Measurements from ENCODE around the gene MAP1B. TPM values are rescaled to one million over a fixed set of nuclear protein-coding genes. Genes with fewer than 3 reads are reported as not detected.

MAP1B gene
- total and polyA plus RNA-seq, 2 of the 4 experiments (the other 2 are of a cell fraction): 41.1 to 183 TPM

DNA sequence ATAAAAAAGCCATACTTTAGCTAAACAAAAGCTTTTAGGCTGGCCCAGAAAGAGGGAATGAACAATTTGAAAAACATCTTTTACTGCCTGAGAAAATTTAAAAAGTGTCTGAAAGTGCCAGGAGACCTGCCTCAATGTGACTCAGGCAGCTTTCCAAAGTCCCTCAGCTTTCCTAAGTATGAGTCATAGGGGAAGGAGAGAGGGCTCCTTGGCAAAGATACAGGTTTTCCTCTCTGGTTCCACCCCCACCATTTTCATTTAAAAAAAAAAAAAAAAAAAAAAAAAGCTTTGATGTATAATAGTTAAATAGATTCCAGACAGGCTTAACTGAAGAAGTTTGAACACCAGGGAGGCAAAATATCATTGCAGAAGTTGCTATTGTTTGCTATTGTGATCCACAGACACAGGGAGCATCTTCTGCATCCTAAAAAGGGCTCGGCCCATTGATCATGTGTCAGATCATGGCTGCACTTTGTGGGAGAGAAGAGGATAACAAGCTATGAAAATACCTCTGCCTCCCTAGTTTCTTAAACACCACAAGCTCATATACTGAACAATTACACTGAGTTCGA is 141.2 kb downstream of the MAP1B start:
- peak overlapping the region; percentile 61 for H3K14ac ChIP-seq (replicated peaks; ENCODE audit: low read depth, low read length)
- H2AK5ac ChIP-seq (ENCODE audit: low read depth, low read length): peak overlapping the region; percentile 20
- H3K4me2 ChIP-seq (ENCODE audit: low read depth, low read length): peak overlapping the region; percentile 59; the same call in 1 of the 2 replicates
- no peaks in the 10 kb centered on the region for H3K27me3 ChIP-seq (ENCODE audit: control insufficient read depth, insufficient read depth, low read length)
- peak; percentile 37; the same call in 1 of the 2 replicates for TF ChIP-seq BHLHE40 (IDR thresholded peaks at IDR 0.05; ENCODE audit: low read depth, low read length)
- no peak for TF ChIP-seq RCOR1 (IDR thresholded peaks at IDR 0.05; ENCODE audit: insufficient replicate concordance, low read length)
- TF ChIP-seq CEBPB (IDR thresholded peaks at IDR 0.05; ENCODE audit: low read depth, low read length): no peak; the same call in 1 of the 2 replicates
- TF ChIP-seq NFE2L2 (IDR thresholded peaks at IDR 0.05; ENCODE audit: low read depth, low read length): no peak
- TF ChIP-seq FOS (IDR thresholded peaks at IDR 0.05; ENCODE audit: low read depth, low read length): peak; percentile 89
- TF ChIP-seq SMC3 (IDR thresholded peaks at IDR 0.05; ENCODE audit: low read depth, low read length): no peak
- no peak overlapping the region; the same call in 1 of the 2 replicates for H4K5ac ChIP-seq (ENCODE audit: low read depth, low read length)
- in situ Hi-C loops (cut with MboI; ENCODE audit: low sequenced_read_pairs) (no loop called here), dilution Hi-C loops (cut with HindIII; ENCODE audit: low sequenced_read_pairs, unreplicated experiment) (no loop called here), intact Hi-C loops (cut with micrococcal nuclease) (loop anchor here (5.0 kb wide), 3 partner anchors 59 to 111 kb away; no protein-coding TSS in a partner anchor)
- no peak overlapping the region for H2AK9ac ChIP-seq (replicated peaks; ENCODE audit: low read depth, low read length, poor library complexity)
- no CpG with 5 or more reads among the region's 2 CpGs for WGBS, 2 experiments (ENCODE audit: extremely low coverage in 2 of 2, insufficient read length in 1 of 2)
- peaks cover 23% of the 10 kb centered on the region for H3K4me1 ChIP-seq (ENCODE audit: control insufficient read depth, insufficient read depth, low read length)
- peak; percentile 88 for DNase-seq
- no peak overlapping the region for H2AFZ ChIP-seq (replicated peaks; ENCODE audit: low read length, poor library complexity)
- no peak overlapping the region for H3K4me3 ChIP-seq (ENCODE audit: insufficient read depth, low read depth, low read length)
- peak overlapping the region; percentile 73 for H3K4ac ChIP-seq (ENCODE audit: low read depth, low read length)
- peaks cover 7% of the 10 kb centered on the region for H3K9me1 ChIP-seq (ENCODE audit: insufficient read depth, low read length)
- H4K8ac ChIP-seq (ENCODE audit: low read depth in 2 of 2, low read length in 2 of 2): peak overlapping the region in 1 of 2 experiments; percentile 74; a peak in 2 of 4 replicates
- 0 out of 2 replicates have a peak overlapping the region, but pooled peaks have one; percentile 1 for H3K27ac ChIP-seq (ENCODE audit: insufficient read depth, low read length)
- peak overlapping the region; percentile 41; the same call in 1 of the 2 replicates for H3K23ac ChIP-seq (ENCODE audit: low read depth, low read length)
- H2BK15ac ChIP-seq (ENCODE audit: low read depth, low read length): peak overlapping the region; percentile 1; the same call in 1 of the 3 replicates
- BruUV-seq (replicated peaks): no TSS peak
- H3K36me3 ChIP-seq (ENCODE audit: control insufficient read depth, insufficient read depth, low read length): no peaks in the 10 kb centered on the region
- peak overlapping the region; percentile 44 for H2BK120ac ChIP-seq (ENCODE audit: low read depth, low read length)
- H3K18ac ChIP-seq (ENCODE audit: low read depth, low read length): peak overlapping the region; percentile 63; the same call in 1 of the 2 replicates
- ChIA-PET CTCF (no interaction called here), POLR2A (ENCODE audit: unreplicated experiment) (no interaction called here)
- peak overlapping the region; percentile 58; the same call in 1 of the 2 replicates for H4K91ac ChIP-seq (ENCODE audit: insufficient read depth, low read depth, low read length)
- no peak overlapping the region for H3K56ac ChIP-seq (ENCODE audit: extremely low read depth, insufficient read depth, low read length)
- H3K9ac ChIP-seq (ENCODE audit: low read depth, low read length): no peak overlapping the region
- H4K20me1 ChIP-seq (ENCODE audit: insufficient read depth, low read length): 0 out of 2 replicates have a peak, but pooled peaks cover 4% of the 10 kb centered on the region
- H3K9me3 ChIP-seq (ENCODE audit: control insufficient read depth, insufficient read depth, low read length): no peaks in the 10 kb centered on the region
- no peak; the same call in none of the 2 replicates for ATAC-seq (ENCODE audit: low read depth)
- H3K79me1 ChIP-seq (ENCODE audit: low read depth in 1 of 2, low read length in 2 of 2): peaks cover 10 to 45% of the 10 kb centered on the region in 2 experiments; a peak in 3 of 4 replicates
- H2BK5ac ChIP-seq (ENCODE audit: low read depth, low read length, poor library complexity, severe bottlenecking): peak overlapping the region; percentile 53
- peak overlapping the region; percentile 30 for H2BK20ac ChIP-seq (ENCODE audit: low read depth, low read length)
